Measurements from ENCODE around the gene ZNF547.
"Not testable (repeated sequence)": the region's sequence is repeated elsewhere in the genome, so short reads cannot be mapped to it uniquely, and the experiment has no call there.

ZNF547 gene

GRCh38 chr19:57374647-57375046 lies 11.3 kb downstream of the ZNF547 start:
- DNase-seq, result not testable (repeated sequence)

DNA sequence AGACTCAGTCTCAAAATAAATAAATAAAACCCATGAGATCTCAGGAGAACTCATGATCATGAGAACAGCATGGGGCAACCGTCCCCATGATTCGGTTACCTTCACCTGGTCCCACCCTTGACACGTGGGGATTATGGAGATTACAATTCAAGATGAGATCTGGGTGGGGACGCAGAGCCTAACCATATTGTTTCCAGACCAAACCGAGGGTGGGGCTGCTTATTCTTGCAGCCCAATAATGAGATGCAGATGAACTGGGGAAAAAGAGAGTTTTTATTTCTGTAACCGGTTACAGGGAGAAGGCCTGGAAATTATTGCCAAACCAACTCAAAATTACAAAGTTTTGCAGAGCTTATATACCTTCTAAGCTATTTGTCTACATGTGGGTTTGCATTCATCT lies 12.8 kb downstream of the ZNF547 start:
- DNase-seq, result no peak

- DNase-seq, result no peak
These were observed 14.3 kb downstream of the ZNF547 start for GRCh38 chr19:57377498-57378146.

DNA sequence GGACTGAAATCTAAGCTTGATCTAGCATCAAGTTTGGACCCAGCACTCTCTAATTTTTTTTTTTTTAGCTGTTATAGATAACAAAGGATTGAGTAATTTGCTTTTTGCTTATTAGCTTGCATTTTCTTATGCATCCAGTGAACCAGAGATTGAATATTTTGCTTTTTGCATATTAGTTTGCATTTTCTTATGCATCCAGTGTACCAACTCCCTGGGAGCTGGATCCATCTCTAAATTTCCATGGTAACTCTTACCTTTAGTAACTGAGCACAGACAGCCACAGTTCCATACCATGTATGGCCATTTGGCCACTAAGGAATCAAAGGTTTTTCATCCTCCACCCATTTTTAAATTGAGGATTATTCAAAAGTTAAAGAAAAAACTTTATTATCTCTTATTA lies 17.6 kb downstream of the ZNF547 start:
- no peak for DNase-seq

DNA sequence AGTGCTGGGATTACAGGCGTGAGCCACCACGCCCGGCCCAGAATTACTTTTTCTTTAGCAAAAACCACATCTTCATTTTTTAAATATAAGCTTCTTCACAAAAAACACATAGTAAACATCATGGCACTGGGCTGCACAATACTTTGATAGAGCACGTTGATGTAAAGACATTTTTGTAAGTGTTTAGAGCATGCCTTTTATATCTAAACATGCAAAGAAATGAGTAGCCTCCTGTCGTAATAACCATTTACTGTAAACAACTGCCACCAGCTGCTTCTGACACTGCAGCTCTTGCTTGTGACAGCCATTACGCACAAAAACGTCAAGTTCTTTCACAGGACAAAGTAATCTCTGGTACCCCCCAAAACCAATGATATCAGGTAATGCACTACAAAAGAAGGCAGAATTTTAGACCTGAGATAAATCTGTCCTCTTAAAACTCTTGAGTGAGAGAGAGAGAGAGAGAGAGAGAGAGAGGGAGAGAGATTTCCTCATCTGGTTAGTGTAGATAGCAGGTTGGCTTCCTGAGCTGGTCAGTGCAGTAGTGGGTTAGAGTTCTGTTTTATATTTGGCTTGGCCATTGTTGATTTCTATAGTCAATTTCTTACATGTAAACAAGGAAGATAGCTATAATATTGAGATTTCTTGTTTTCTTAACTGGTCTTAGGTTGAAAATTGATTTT lies 19.6 kb downstream of the ZNF547 start:
- no peak for DNase-seq

DNA sequence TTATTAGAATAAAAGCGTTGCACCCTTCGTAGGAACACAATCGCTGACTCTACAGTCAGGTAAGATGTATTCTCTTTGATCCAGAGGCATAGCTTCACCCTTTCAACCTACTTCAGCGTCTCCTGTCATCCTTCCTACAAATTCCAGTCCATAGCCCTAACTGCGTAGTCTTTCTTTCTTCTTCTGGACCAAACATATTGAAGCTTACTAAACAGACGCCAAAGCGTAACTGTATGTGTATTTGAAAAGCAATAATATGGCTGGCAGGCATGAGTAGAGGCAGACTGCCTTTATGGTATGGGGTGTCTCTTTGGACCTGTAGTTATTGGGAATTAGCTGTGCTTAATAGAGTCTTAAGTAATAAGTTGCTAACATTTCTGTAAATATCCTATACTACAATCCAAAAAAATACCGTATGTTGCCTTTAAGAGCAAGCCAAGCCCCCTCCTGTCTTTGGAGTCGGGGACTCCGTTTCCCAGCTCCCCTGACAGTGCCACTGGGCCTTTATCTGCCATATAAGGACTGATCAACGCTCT lies 25.9 kb downstream of the ZNF547 start:
- no peak for DNase-seq

- peak; percentile 93 to 98 for DNase-seq
These were observed 26.6 kb downstream of the ZNF547 start, which contains the start of gene ZNF548 for GRCh38 chr19:57389730-57390598. Gene ZNF548 (plus strand): TSS chr19:57389854. CDS start chr19:57390100, 246 bp downstream.

GRCh38 chr19:57395710-57396109 lies 32.4 kb downstream of the ZNF547 start:
- DNase-seq, result no peak

GRCh38 chr19:57398868-57399267 lies 35.5 kb downstream of the ZNF547 start:
- DNase-seq, result no peak

DNA sequence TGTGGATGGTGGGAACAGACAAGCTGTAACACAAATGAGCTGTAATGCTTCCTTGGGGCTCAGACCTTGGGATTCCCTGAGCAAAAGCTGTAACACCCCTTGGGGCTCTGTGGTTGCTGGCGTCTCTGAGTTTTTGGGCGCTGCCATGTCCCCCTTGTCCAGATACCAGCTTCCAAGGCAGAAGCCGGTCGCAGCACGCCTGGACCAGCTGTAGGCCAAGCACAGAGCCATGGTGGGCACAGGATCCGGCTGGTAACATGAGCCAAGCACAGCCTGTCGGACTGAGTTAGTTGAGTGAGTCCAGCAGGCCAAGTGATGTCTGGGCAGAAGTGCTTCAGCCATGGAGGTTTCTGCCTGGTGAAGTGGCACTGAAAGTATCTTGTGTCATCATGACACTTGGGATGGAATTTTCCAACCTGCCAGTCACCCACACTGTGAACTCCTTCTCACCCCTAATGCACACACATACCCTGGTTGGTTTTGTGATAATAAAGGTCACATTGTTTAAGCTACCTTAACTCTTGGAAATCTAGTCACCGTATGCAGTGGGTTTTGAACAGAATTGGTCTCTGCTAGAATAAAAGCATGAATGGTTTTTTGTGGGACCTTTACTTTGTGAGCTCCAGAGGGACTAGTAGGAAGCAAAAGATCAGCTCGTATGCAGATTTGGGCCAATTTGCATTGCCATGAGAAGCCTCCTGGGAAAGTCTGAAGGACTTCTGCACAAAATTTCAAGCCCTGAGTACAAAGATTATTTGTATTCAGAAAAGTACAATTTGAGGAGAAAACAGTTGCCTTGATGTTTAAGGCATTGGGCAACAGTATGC lies 40.6 kb downstream of the ZNF547 start:
- DNase-seq, result no peak

- peak; percentile 67 to 75 for DNase-seq
These were observed 43.3 kb downstream of the ZNF547 start for GRCh38 chr19:57406516-57407123.

GRCh38 chr19:57410877-57411671 lies 47.7 kb downstream of the ZNF547 start, which contains the start of gene ZNF17:
Gene ZNF17 (plus strand): TSS chr19:57411161. CDS start chr19:57413616, 2,455 bp downstream.
- peak; percentile 89 to 94 for DNase-seq

GRCh38 chr19:57419439-57419838 lies 56.1 kb downstream of the ZNF547 start:
- DNase-seq, result no peak

GRCh38 chr19:57421037-57421436 lies 57.7 kb downstream of the ZNF547 start:
- no peak for DNase-seq

All from stimulated activated CD4-positive, alpha-beta T cell treated with anti-CD3 and anti-CD28 coated beads, Interleukin-2, amount 100 ng/mL, for 24 hours (primary cell).